Measurements from ENCODE around the gene RUSC2. TPM values are rescaled to one million over a fixed set of nuclear protein-coding genes. Genes with fewer than 3 reads are reported as not detected.

The RUSC2 gene
- total RNA-seq, 1 experiment from 2014 or later, result 12.5 TPM

DNA sequence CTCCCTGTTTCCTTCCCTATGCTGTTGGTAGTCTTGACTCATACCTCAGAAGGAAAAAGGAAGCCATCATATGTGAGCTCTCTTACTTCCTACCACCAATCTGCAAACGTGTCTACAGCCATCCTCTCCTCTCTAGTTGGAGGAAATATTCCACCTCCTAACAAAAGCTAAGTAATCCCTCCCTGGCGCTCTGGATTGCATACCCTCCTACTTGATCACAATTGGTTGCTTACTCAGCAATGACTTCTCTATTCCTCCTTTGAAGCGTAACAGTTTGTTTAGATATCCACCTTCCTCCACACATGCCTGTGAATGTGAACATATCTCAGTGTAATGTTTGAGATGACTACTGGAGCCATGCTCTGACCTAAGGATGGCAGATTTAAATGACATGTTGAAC, 18.2 kb downstream of the RUSC2 start:
- DNase-seq, result no peak
- Histone ChIP-seq H4K20me1 (ENCODE audit: insufficient read depth) (no peaks in the 10 kb centered on the region), H3K4me2 (no peak overlapping the region), H3K9me3 (ENCODE audit: insufficient read depth, low read depth) (0 out of 2 replicates have a peak, but pooled peaks cover 3% of the 10 kb centered on the region), H2AFZ (no peak overlapping the region), H3K4me3 (no peak overlapping the region), H3F3A (ENCODE audit: insufficient read depth, low read depth) (peaks cover 29% of the 10 kb centered on the region), H3K79me2 (ENCODE audit: low read depth) (peaks cover 61% of the 10 kb centered on the region), H3K27ac (no peak overlapping the region), H3K27me3 (ENCODE audit: insufficient read depth, low read depth) (no peaks in the 10 kb centered on the region), H3K36me3 (ENCODE audit: low read depth) (no peaks in the 10 kb centered on the region), H3K9me2 (ENCODE audit: insufficient read depth) (no peaks in the 10 kb centered on the region), H3K4me1 (replicated peaks; ENCODE audit: insufficient read depth) (peaks cover 35% of the 10 kb centered on the region)
- POLR2A ChIA-PET (ENCODE audit: unreplicated experiment), result no interaction called here
- CTCF ChIA-PET, result no interaction called here
- BruUV-seq (replicated peaks), result no TSS peak
- TF ChIP-seq EZH2 (IDR thresholded peaks at IDR 0.05; ENCODE audit: low read depth), result no peak
- TF ChIP-seq, protein P1, sequence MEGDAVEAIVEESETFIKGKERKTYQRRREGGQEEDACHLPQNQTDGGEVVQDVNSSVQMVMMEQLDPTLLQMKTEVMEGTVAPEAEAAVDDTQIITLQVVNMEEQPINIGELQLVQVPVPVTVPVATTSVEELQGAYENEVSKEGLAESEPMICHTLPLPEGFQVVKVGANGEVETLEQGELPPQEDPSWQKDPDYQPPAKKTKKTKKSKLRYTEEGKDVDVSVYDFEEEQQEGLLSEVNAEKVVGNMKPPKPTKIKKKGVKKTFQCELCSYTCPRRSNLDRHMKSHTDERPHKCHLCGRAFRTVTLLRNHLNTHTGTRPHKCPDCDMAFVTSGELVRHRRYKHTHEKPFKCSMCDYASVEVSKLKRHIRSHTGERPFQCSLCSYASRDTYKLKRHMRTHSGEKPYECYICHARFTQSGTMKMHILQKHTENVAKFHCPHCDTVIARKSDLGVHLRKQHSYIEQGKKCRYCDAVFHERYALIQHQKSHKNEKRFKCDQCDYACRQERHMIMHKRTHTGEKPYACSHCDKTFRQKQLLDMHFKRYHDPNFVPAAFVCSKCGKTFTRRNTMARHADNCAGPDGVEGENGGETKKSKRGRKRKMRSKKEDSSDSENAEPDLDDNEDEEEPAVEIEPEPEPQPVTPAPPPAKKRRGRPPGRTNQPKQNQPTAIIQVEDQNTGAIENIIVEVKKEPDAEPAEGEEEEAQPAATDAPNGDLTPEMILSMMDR (conservative IDR thresholded peaks at IDR 0.05), result no peak
- intact Hi-C loops (cut with micrococcal nuclease; ENCODE audit: unreplicated experiment), result no loop called here

DNA sequence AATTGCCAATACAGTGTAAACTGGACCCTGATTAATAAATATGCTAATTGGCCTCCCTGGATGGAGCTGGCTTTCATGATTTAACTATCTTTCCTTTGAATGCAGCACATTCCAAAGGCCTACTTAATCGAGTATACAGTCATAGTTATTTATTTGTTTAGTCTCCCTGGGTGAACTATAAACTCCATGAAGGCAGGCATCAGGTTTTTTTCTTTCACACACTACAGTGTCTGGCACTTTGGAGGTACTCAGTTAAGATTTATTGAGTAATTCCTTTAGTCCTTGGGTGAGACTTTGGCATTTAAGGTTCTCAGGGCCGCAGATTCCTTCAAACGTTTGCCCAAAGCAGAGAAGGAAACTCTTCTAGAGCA, 20.5 kb downstream of the RUSC2 start:
- Histone ChIP-seq H3K9me3 (ENCODE audit: insufficient read depth, low read depth) (0 out of 2 replicates have a peak, but pooled peaks cover 3% of the 10 kb centered on the region), H3F3A (ENCODE audit: insufficient read depth, low read depth) (peaks cover 29% of the 10 kb centered on the region), H3K4me2 (peak overlapping the region; percentile 68), H3K4me3 (peak overlapping the region; percentile 21; the same call in 1 of the 2 replicates), H3K27ac (peak overlapping the region; percentile 84), H3K9me2 (ENCODE audit: insufficient read depth) (no peaks in the 10 kb centered on the region), H4K20me1 (ENCODE audit: insufficient read depth) (no peaks in the 10 kb centered on the region), H3K27me3 (ENCODE audit: insufficient read depth, low read depth) (no peaks in the 10 kb centered on the region), H3K79me2 (ENCODE audit: low read depth) (peaks cover 69% of the 10 kb centered on the region), H3K4me1 (replicated peaks; ENCODE audit: insufficient read depth) (peaks cover 44% of the 10 kb centered on the region), H3K36me3 (ENCODE audit: low read depth) (no peaks in the 10 kb centered on the region), H2AFZ (no peak overlapping the region)
- ChIA-PET POLR2A (ENCODE audit: unreplicated experiment) (no interaction called here), CTCF (interaction anchor here (2.0 kb wide), 1 partner anchor 43 kb away, joined by 17 read pairs; no protein-coding TSS in a partner anchor)
- BruUV-seq (replicated peaks), result no TSS peak
- DNase-seq, result no peak
- intact Hi-C loops (cut with micrococcal nuclease; ENCODE audit: unreplicated experiment), result loop anchor here (2.0 kb wide), 1 partner anchor 44 kb away; no protein-coding TSS in a partner anchor
- TF ChIP-seq, protein P1 (conservative IDR thresholded peaks at IDR 0.05), result no peak
- TF ChIP-seq EZH2 (IDR thresholded peaks at IDR 0.05; ENCODE audit: low read depth), result no peak

DNA sequence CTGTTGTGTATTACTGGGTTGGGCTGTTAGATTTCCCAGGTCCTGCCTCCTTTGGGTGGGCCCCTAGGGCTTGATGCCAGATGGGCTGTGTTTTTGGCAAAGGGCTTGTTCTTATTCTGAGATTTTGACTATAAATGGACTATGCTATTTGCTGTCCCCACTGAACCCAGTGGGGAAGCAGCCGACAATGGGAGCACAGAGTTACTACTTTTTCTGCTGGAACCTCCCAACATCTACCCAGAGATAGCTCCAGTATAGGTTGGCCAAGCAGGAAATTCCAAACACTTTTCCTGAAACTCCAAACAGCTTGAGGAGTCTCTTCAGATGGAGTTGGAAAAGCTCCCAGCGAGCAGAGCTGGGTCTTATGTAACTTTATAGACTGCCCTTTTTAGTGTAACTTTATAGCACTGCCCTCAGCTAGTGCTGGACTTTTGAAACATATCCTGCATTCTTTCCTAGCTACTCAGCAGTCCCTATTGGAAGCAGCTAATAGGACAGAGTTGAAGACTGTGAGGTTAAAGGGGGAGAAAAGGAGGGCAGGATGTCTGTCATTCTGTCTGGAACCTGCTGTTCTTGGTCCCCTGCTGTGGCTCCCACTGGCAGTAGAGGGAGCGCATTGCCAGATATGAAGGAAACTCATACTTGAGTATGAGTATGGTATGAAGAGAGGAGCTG, 21.0 kb downstream of the RUSC2 start:
- TSS peak; percentile 61 for BruUV-seq (replicated peaks)
- Histone ChIP-seq H2AFZ (no peak overlapping the region), H3K27ac (peak overlapping the region; percentile 84), H4K20me1 (ENCODE audit: insufficient read depth) (no peaks in the 10 kb centered on the region), H3K9me3 (ENCODE audit: insufficient read depth, low read depth) (0 out of 2 replicates have a peak, but pooled peaks cover 3% of the 10 kb centered on the region), H3K4me2 (peak overlapping the region; percentile 68), H3K36me3 (ENCODE audit: low read depth) (no peaks in the 10 kb centered on the region), H3K79me2 (ENCODE audit: low read depth) (peaks cover 72% of the 10 kb centered on the region), H3K4me3 (peak overlapping the region; percentile 29; the same call in 1 of the 2 replicates), H3K27me3 (ENCODE audit: insufficient read depth, low read depth) (no peaks in the 10 kb centered on the region), H3K4me1 (replicated peaks; ENCODE audit: insufficient read depth) (peaks cover 49% of the 10 kb centered on the region), H3K9me2 (ENCODE audit: insufficient read depth) (no peaks in the 10 kb centered on the region), H3F3A (ENCODE audit: insufficient read depth, low read depth) (peaks cover 32% of the 10 kb centered on the region)
- intact Hi-C loops (cut with micrococcal nuclease; ENCODE audit: unreplicated experiment), result loop anchor here (2.0 kb wide), 1 partner anchor 44 kb away; no protein-coding TSS in a partner anchor
- ChIA-PET POLR2A (ENCODE audit: unreplicated experiment) (interaction anchor here (0.6 to 0.9 kb wide), 2 partner anchors 93 to 408 kb away, joined by 3 to 6 read pairs; partner anchors contain the start of gene STOML2), CTCF (interaction anchor here (0.5 to 2.0 kb wide), 3 partner anchors 9 to 100 kb away, joined by 3 to 17 read pairs (median 5); no protein-coding TSS in a partner anchor)
- peak; percentile 51 to 90 for DNase-seq
- TF ChIP-seq, protein P1 (conservative IDR thresholded peaks at IDR 0.05), result no peak; the same call in 1 of the 2 replicates
- no peak for TF ChIP-seq EZH2 (IDR thresholded peaks at IDR 0.05; ENCODE audit: low read depth)

Measured in PC-9 (cell line).